Measurements from ENCODE around the gene SCN2B. TPM values are rescaled to one million over a fixed set of nuclear protein-coding genes. Genes with fewer than 3 reads are reported as not detected.

The SCN2B gene
- total RNA-seq, 1 donor from 2014 or later = 0.12 TPM

DNA sequence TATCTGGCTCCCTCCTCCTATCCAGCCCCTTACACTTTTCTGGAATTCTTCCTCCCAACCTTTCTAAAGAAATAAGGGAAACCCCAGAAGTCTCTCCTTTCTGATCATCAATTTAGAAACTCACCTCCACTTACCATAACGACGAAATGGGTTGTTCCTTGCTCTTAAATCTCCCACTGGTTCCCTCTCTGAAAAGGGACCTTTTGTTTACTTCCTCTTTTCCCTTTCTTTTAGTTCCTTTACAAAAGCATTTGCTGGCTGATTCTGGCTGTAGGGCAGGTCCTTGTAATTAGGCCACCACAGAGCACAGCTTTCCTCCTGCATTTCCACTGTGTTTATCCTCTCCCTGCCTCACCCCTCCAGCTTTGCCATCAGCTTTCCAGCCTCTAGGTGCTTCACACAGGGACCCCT, 36.3 kb upstream of the SCN2B start:
- Mint-ChIP-seq H3K36me3 (ENCODE audit: low read depth) (no peaks in the 10 kb centered on the region), H3K4me1 (ENCODE audit: low read depth) (peaks cover 7% of the 10 kb centered on the region), H3K27me3 (ENCODE audit: low read depth) (peaks cover 74% of the 10 kb centered on the region), H3K9me3 (ENCODE audit: low read depth) (no peaks in the 10 kb centered on the region), H3K27ac (ENCODE audit: unreplicated experiment) (no peak overlapping the region), H3K4me3 (ENCODE audit: unreplicated experiment) (no peak overlapping the region)
- no peak for DNase-seq (ENCODE audit: low spot score)
- TF ChIP-seq, protein P1, sequence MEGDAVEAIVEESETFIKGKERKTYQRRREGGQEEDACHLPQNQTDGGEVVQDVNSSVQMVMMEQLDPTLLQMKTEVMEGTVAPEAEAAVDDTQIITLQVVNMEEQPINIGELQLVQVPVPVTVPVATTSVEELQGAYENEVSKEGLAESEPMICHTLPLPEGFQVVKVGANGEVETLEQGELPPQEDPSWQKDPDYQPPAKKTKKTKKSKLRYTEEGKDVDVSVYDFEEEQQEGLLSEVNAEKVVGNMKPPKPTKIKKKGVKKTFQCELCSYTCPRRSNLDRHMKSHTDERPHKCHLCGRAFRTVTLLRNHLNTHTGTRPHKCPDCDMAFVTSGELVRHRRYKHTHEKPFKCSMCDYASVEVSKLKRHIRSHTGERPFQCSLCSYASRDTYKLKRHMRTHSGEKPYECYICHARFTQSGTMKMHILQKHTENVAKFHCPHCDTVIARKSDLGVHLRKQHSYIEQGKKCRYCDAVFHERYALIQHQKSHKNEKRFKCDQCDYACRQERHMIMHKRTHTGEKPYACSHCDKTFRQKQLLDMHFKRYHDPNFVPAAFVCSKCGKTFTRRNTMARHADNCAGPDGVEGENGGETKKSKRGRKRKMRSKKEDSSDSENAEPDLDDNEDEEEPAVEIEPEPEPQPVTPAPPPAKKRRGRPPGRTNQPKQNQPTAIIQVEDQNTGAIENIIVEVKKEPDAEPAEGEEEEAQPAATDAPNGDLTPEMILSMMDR (IDR thresholded peaks at IDR 0.05) = no peak

DNA sequence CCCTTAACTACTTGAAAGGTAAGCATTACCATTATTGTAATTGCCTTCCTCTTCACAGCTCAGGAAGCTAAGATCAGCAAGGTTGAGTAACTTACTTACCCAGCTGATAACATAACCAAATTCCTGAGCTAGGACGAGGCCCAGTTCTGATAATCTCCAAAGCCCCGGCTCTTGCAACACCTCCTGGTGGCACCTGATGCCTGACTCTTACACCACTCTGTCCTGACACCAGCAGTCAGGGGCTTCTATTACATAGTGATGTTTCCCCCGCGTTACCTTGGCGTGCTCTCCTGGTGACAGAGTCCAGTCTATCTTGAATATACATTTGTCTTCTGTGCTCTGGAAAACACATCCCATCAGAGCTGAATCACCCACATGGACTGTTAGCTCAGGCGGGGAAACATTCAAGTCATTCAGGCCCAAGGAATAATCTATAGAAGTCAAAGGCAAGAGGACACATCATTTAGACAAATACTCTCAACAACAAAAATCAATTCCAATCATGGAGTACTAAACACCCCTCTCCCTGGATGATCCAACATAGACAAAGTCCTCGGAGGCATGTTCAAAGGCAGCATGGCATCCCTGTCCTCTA, 35.8 kb upstream of the SCN2B start:
- no peaks in the 10 kb centered on the region for H3K9me3 Mint-ChIP-seq (ENCODE audit: low read depth)
- peaks cover 74% of the 10 kb centered on the region for H3K27me3 Mint-ChIP-seq (ENCODE audit: low read depth)
- H3K4me3 Mint-ChIP-seq (ENCODE audit: unreplicated experiment) = no peak overlapping the region
- DNase-seq (ENCODE audit: low spot score) = no peak
- H3K27ac Mint-ChIP-seq (ENCODE audit: unreplicated experiment) = no peak overlapping the region
- H3K4me1 Mint-ChIP-seq (ENCODE audit: low read depth) = peaks cover 7% of the 10 kb centered on the region
- no peaks in the 10 kb centered on the region for H3K36me3 Mint-ChIP-seq (ENCODE audit: low read depth)
- TF ChIP-seq, protein P1 (IDR thresholded peaks at IDR 0.05) = no peak

DNA sequence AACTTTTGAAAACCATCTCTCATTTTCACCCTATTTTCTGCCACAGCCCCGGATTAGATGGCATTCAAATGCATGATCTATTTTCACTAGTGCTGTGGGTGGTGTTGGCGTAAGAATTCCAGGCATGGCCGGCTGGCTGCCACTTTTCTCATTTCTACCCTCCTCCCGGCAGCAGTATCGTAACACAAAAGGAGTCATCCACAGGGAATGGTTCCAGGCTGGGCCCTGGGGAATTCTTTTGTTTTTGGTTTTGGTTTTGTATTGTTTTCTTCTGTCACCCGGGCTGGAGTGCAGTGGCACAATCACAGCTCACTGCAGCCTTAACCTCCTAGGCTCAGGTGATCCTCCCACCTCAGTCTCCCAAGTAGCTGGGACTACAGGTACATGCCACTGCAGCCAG, 34.6 kb upstream of the SCN2B start:
- TF ChIP-seq, protein P1 (IDR thresholded peaks at IDR 0.05) = no peak
- H3K4me3 Mint-ChIP-seq (ENCODE audit: unreplicated experiment) = no peak overlapping the region
- no peaks in the 10 kb centered on the region for H3K36me3 Mint-ChIP-seq (ENCODE audit: low read depth)
- H3K4me1 Mint-ChIP-seq (ENCODE audit: low read depth) = peaks cover 7% of the 10 kb centered on the region
- no peaks in the 10 kb centered on the region for H3K9me3 Mint-ChIP-seq (ENCODE audit: low read depth)
- H3K27ac Mint-ChIP-seq (ENCODE audit: unreplicated experiment) = no peak overlapping the region
- H3K27me3 Mint-ChIP-seq (ENCODE audit: low read depth) = peaks cover 76% of the 10 kb centered on the region
- DNase-seq (ENCODE audit: low spot score) = no peak

DNA sequence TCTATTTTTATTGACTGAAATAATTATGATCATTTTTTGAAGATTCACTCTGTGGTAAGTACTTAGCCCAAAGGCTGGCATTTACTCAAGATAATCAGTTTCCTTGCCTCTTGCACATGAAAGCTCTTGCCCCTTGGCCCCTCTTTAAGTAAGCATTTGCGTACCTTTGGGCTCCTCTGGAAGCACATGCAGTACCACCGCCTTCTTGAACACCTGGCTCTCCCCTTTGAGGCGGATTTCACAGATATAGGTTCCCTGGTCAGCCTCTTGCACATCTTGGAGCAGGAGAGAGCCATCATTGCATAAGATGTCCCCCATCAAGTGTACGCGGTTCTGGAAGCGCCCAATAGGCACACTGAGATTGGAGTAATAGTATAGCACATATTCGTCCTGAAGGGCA, 33.9 kb upstream of the SCN2B start:
- H3K27me3 Mint-ChIP-seq (ENCODE audit: low read depth) = peaks cover 78% of the 10 kb centered on the region
- no peak overlapping the region for H3K4me3 Mint-ChIP-seq (ENCODE audit: unreplicated experiment)
- no peak overlapping the region for H3K27ac Mint-ChIP-seq (ENCODE audit: unreplicated experiment)
- no peak for DNase-seq (ENCODE audit: low spot score)
- no peaks in the 10 kb centered on the region for H3K36me3 Mint-ChIP-seq (ENCODE audit: low read depth)
- TF ChIP-seq, protein P1 (IDR thresholded peaks at IDR 0.05) = no peak
- no peaks in the 10 kb centered on the region for H3K9me3 Mint-ChIP-seq (ENCODE audit: low read depth)
- H3K4me1 Mint-ChIP-seq (ENCODE audit: low read depth) = peaks cover 7% of the 10 kb centered on the region

DNA sequence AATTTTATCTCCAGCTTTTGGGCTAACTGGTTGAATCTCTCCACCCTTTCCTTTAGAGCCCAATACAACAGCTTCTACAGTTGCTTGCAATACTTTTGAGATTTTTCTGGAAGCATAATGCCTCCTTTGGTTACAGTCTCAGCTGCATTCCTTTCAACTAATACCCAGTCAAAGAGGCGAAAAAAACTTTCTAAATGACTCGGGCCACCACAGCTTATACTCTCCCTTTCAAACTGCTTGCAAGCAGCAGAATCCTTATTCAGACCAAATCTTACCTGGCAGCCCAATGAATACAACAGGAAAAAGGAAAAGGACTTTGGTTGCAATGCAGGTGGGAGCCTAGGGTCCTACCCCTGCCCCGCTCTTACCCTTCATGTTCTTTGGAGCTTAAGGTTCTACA, 32.6 kb upstream of the SCN2B start:
- no peak overlapping the region for H3K27ac Mint-ChIP-seq (ENCODE audit: unreplicated experiment)
- DNase-seq (ENCODE audit: low spot score) = no peak
- peaks cover 7% of the 10 kb centered on the region for H3K4me1 Mint-ChIP-seq (ENCODE audit: low read depth)
- TF ChIP-seq, protein P1 (IDR thresholded peaks at IDR 0.05) = no peak
- H3K9me3 Mint-ChIP-seq (ENCODE audit: low read depth) = no peaks in the 10 kb centered on the region
- peaks cover 70% of the 10 kb centered on the region for H3K27me3 Mint-ChIP-seq (ENCODE audit: low read depth)
- no peaks in the 10 kb centered on the region for H3K36me3 Mint-ChIP-seq (ENCODE audit: low read depth)
- no peak overlapping the region for H3K4me3 Mint-ChIP-seq (ENCODE audit: unreplicated experiment)

Measured in chondrocyte (in vitro differentiated cells).